Endothelial cell of umbilical vein (primary cell): ENCODE measurements around the gene C17orf50. TPM values are rescaled to one million over a fixed set of nuclear protein-coding genes. Genes with fewer than 3 reads are reported as not detected.

Experiments
- BruUV-seq: library from RNA; stranded (reverse); fragments of 400-500 nt; replicated peaks from 2 replicates; lab custom pipeline; 2021; lab: Mats Ljungman, UMichigan
- CTCF ChIA-PET: fragments of 300-600, 350-600 bp; sonication (Branson Sonifier 250); formaldehyde crosslinking; loops from one replicate; lab custom pipeline; 2021; ENCODE audit warnings: antibody characterized with exemption, inconsistent platforms; lab: Charles Lee
- POLR2A ChIA-PET: fragments of 300-600, 350-600 bp; sonication (Branson Sonifier 250); formaldehyde crosslinking; loops from one replicate; lab custom pipeline; 2021; ENCODE audit warnings: antibody characterized with exemption, inconsistent platforms; lab: Charles Lee
- DNase-seq: peaks from one replicate; pipeline ENCODE4 v3.0.0-alpha.2; 2011; ENCODE audit warnings: low read depth, low spot score
- FAIRE-seq: peaks from 2 replicates; lab custom pipeline; 2011; peaks lifted over from hg19 to GRCh38; lab: Jason Lieb, UNC
- H2AFZ ChIP-seq: 2 replicates; pipeline ENCODE4 v1.6.0; 2012; ENCODE audit warnings: low read depth, low read length, control low read depth, inconsistent platforms
- H3K27ac ChIP-seq: 2 replicates; pipeline ENCODE4 v1.5.1; 2011; ENCODE audit warnings: low read depth, mild to moderate bottlenecking, control low read depth, low read length, moderate library complexity; ENCODE audit not compliant: insufficient read depth
- H3K27me3 ChIP-seq, 2 experiments: 2 replicates each; pipeline versions ENCODE4 v1.6.0 to v1.6.1; 2011; ENCODE audit warnings: low read length in 2 of 2, mixed read lengths in 1 of 2; ENCODE audit not compliant: control insufficient read depth in 2 of 2, insufficient read depth in 2 of 2
- H3K36me3 ChIP-seq, 2 experiments: 2 replicates in 1 of 2; 3 replicates in 1 of 2; pipeline ENCODE4 v1.5.1; 2011; ENCODE audit warnings: low read length in 2 of 2, mild to moderate bottlenecking in 1 of 2, moderate library complexity in 1 of 2; ENCODE audit not compliant: control insufficient read depth in 2 of 2, insufficient read depth in 2 of 2; ENCODE audit errors: extremely low read depth in 1 of 2
- H3K4me1 ChIP-seq: 3 replicates; pipeline ENCODE4 v1.5.1; 2011; ENCODE audit warnings: mild to moderate bottlenecking, low read length; ENCODE audit not compliant: control insufficient read depth, insufficient read depth; ENCODE audit errors: extremely low read depth
- H3K4me2 ChIP-seq: 2 replicates; pipeline ENCODE4 v1.6.1; 2011; ENCODE audit warnings: low read length, control low read depth, mixed read lengths; ENCODE audit not compliant: insufficient read depth
- H3K4me3 ChIP-seq, 3 experiments: fragments of 200-600 bp in 1 of 3; sonication (generic), shearing (Covaris generic) in 1 of 3; replicated peaks in 1 of 3; 2 replicates each; pipeline ENCODE4 v1.5.1; 2011 to 2016; ENCODE audit warnings: control low read depth in 3 of 3, low read length in 3 of 3, mild to moderate bottlenecking in 2 of 3, inconsistent platforms in 1 of 3, low read depth in 1 of 3, moderate library complexity in 1 of 3; ENCODE audit not compliant: insufficient read depth in 1 of 3
- H3K79me2 ChIP-seq: 2 replicates; pipeline ENCODE4 v1.6.0; 2012; ENCODE audit warnings: low read length, inconsistent platforms; ENCODE audit not compliant: control insufficient read depth, insufficient read depth
- H3K9ac ChIP-seq: replicated peaks from 2 replicates; pipeline ENCODE3; 2011; ENCODE audit warnings: low read length, control low read depth; ENCODE audit not compliant: insufficient read depth; ENCODE audit errors: extremely low read depth
- H3K9me1 ChIP-seq: replicated peaks from 3 replicates; pipeline ENCODE4 v1.6.0; 2011; ENCODE audit warnings: mild to moderate bottlenecking, low read length; ENCODE audit not compliant: control insufficient read depth, insufficient read depth; ENCODE audit errors: extremely low read depth
- H3K9me3 ChIP-seq: replicated peaks from 2 replicates; pipeline ENCODE4 v1.5.1; 2012; ENCODE audit warnings: low read length, inconsistent platforms; ENCODE audit not compliant: control insufficient read depth, insufficient read depth
- H4K20me1 ChIP-seq: replicated peaks from 2 replicates; pipeline ENCODE3; 2011; ENCODE audit warnings: mild to moderate bottlenecking, low read length; ENCODE audit not compliant: control insufficient read depth, insufficient read depth; ENCODE audit errors: extremely low read depth
- EZH2 ChIP-seq: IDR thresholded peaks from 2 replicates; pipeline ENCODE4 v1.6.1; 2012; ENCODE audit warnings: borderline replicate concordance, low read depth, mild to moderate bottlenecking, moderate library complexity, low read length, inconsistent platforms; ENCODE audit not compliant: severe bottlenecking
- FOS ChIP-seq: IDR thresholded peaks from 2 replicates; pipeline ENCODE4 v1.6.1; 2011; ENCODE audit warnings: mild to moderate bottlenecking, low read length, moderate library complexity, borderline replicate concordance; ENCODE audit not compliant: insufficient read depth
- GATA2 ChIP-seq: IDR thresholded peaks from 2 replicates; pipeline ENCODE4 v1.7.0; 2011; ENCODE audit warnings: low read depth, mild to moderate bottlenecking, moderate library complexity, mixed read lengths, low read length; ENCODE audit not compliant: insufficient read length, insufficient read depth
- JUN ChIP-seq: IDR thresholded peaks from 2 replicates; pipeline ENCODE4 v1.6.1; 2011; ENCODE audit warnings: borderline replicate concordance, low read depth; ENCODE audit not compliant: insufficient read length, insufficient read depth
- MYC ChIP-seq: IDR thresholded peaks from one replicate; pipeline ENCODE4 v1.6.1; 2011; ENCODE audit warnings: mild to moderate bottlenecking, low read depth, low read length
- POLR2A ChIP-seq: IDR thresholded peaks from 2 replicates; pipeline ENCODE4 v1.6.1; 2012; ENCODE audit warnings: low read depth, mild to moderate bottlenecking, control low read depth, low read length
- POLR2AphosphoS5 ChIP-seq: IDR thresholded peaks from 2 replicates; pipeline ENCODE4 v1.6.1; 2012; ENCODE audit warnings: low read depth, mild to moderate bottlenecking, control low read depth, low read length, moderate library complexity; ENCODE audit not compliant: insufficient read depth
- dilution Hi-C: fragments of 300-500 bp; cut with MboI; formaldehyde crosslinking; loops from one replicate; pipeline ENCODE4 v1.15.0; 2019; ENCODE audit warnings: low sequenced_read_pairs; ENCODE audit not compliant: extremely low pct_ligation_motif_present
- intact Hi-C: fragments of 100-400 bp; cut with micrococcal nuclease; formaldehyde crosslinking; loops from one replicate; pipeline ENCODE4 v1.10.0; 2022
- polyA plus RNA-seq, 4 experiments: library from polyadenylated mRNA; depleted of rRNA in 3 of 4; stranded (reverse) in 3 of 4; unstranded in 1 of 4; fragments of >200 nt; gene quantifications; 2 replicates each; pipeline versions ENCODE4 v1.2.1 to v1.2.3, GENCODE V29; 2011 to 2012; ENCODE audit warnings: missing spikeins in 1 of 4
- total RNA-seq: library from RNA; stranded (reverse); gene quantifications from 2 replicates; pipeline ENCODE4 v1.2.3, GENCODE V29; 2021
- TF ChIP-seq, protein P1 (sequence below), 2 donors: IDR thresholded peaks; 1 replicate in 1 of 2; 2 replicates in 1 of 2; pipeline ENCODE4 v1.5.1; 2011; ENCODE audit warnings: low read length in 2 of 2, mild to moderate bottlenecking in 2 of 2, moderate library complexity in 2 of 2, control low read depth in 1 of 2, inconsistent platforms in 1 of 2, low read depth in 1 of 2; ENCODE audit not compliant: insufficient read depth in 1 of 2; ENCODE audit errors: extremely low read depth in 1 of 2
- TF ChIP-seq, protein P2 (sequence below): IDR thresholded peaks from 2 replicates; pipeline ENCODE4 v1.6.1; 2011; ENCODE audit not compliant: insufficient read depth, insufficient read length

Gene C17orf50
- total and polyA plus RNA-seq, 2 donors (not counting 3 experiments of a cell fraction or from before 2014, with no cell fraction given): 0.15 TPM; not detected in 1

DNA sequence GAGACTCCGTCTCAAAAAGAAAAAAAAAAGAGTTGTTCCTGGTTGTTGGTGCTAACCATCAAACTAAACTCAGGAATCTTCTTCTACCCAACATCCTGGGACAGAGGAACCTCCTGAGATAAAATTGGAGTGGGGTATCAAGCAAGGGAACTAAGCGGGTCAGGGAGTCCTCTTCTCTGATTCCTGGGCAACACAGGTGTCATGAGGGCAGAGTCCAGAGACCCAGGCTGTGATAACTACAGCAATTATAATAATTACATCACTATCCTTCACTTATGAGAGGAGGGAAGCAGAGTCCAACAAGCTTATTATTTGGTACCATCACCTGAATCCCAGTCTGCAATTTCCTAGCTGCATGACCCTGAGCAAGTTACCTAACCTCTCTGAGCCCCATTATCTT, 8.1 kb downstream of the C17orf50 start:
- Histone ChIP-seq H3K9me3 (no peaks in the 10 kb centered on the region), H3K4me3 (no peak overlapping the region), H3K27ac (no peak overlapping the region), H3K79me2 (no peaks in the 10 kb centered on the region), H3K27me3 (peaks cover 2 to 6% of the 10 kb centered on the region in 2 experiments), H3K4me1 (peaks cover 7% of the 10 kb centered on the region), H2AFZ (no peak overlapping the region), H3K36me3 (no peaks in the 10 kb centered on the region), H3K4me2 (no peak overlapping the region), H4K20me1 (no peaks in the 10 kb centered on the region), H3K9me1 (no peaks in the 10 kb centered on the region), H3K9ac (no peak overlapping the region)
- DNase-seq: no peak
- BruUV-seq: no TSS peak
- no peak for FAIRE-seq
- dilution Hi-C loops: no loop called here
- intact Hi-C loops: no loop called here
- CTCF ChIA-PET: interaction anchor here (1.0 to 8.5 kb wide), 4 partner anchors 21 to 40 kb away, joined by 4 to 453 read pairs (median 8); partner anchors contain the start of gene TAF15
- POLR2A ChIA-PET: interaction anchor here (1.0 kb wide), 1 partner anchor 40 kb away, joined by 3 read pairs; the partner anchor contains the start of gene TAF15
- TF ChIP-seq GATA2 (no peak), EZH2 (no peak), MYC (no peak), JUN (no peak), FOS (no peak), POLR2AphosphoS5 (no peak), POLR2A (no peak)
- TF ChIP-seq, protein P1, sequence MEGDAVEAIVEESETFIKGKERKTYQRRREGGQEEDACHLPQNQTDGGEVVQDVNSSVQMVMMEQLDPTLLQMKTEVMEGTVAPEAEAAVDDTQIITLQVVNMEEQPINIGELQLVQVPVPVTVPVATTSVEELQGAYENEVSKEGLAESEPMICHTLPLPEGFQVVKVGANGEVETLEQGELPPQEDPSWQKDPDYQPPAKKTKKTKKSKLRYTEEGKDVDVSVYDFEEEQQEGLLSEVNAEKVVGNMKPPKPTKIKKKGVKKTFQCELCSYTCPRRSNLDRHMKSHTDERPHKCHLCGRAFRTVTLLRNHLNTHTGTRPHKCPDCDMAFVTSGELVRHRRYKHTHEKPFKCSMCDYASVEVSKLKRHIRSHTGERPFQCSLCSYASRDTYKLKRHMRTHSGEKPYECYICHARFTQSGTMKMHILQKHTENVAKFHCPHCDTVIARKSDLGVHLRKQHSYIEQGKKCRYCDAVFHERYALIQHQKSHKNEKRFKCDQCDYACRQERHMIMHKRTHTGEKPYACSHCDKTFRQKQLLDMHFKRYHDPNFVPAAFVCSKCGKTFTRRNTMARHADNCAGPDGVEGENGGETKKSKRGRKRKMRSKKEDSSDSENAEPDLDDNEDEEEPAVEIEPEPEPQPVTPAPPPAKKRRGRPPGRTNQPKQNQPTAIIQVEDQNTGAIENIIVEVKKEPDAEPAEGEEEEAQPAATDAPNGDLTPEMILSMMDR (IDR thresholded peaks at IDR 0.05; ENCODE audit: extremely low read depth in 1 of 2, insufficient read depth in 1 of 2, low read depth in 1 of 2, low read length in 2 of 2): no peak
- TF ChIP-seq, protein P2, sequence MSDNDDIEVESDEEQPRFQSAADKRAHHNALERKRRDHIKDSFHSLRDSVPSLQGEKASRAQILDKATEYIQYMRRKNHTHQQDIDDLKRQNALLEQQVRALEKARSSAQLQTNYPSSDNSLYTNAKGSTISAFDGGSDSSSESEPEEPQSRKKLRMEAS: no peak
